Neural progenitor cell (in vitro differentiated cells): ENCODE data around the gene YY1AP1. TPM values are rescaled to one million over a fixed set of nuclear protein-coding genes. Genes with fewer than 3 reads are reported as not detected.

Experiments used
- DNase-seq: peaks from one replicate; pipeline ENCODE4 v3.0.0-alpha.2; 2016; ENCODE audit warnings: low spot score
- H2AFZ ChIP-seq: fragments of 200-600 bp; sonication (generic); replicated peaks from 2 replicates; pipeline ENCODE4 v1.6.1; 2016; ENCODE audit warnings: antibody characterized with exemption
- H3F3A ChIP-seq: fragments of 200-600 bp; sonication (generic); 2 replicates; pipeline ENCODE4 v1.6.1; 2016; ENCODE audit warnings: antibody characterized with exemption, low read depth
- H3K27ac ChIP-seq: fragments of 200-600 bp; sonication (generic); 2 replicates; pipeline ENCODE4 v1.5.1; 2016; ENCODE audit warnings: mild to moderate bottlenecking
- H3K27me3 ChIP-seq: fragments of 200-600 bp; sonication (generic); 2 replicates; pipeline ENCODE4 v1.6.1; 2016; ENCODE audit warnings: mild to moderate bottlenecking, moderate library complexity
- H3K36me3 ChIP-seq: fragments of 200-600 bp; sonication (generic); 2 replicates; pipeline ENCODE4 v1.5.1; 2016
- H3K4me1 ChIP-seq: fragments of 200-600 bp; sonication (generic); 2 replicates; pipeline ENCODE4 v1.6.1; 2016; ENCODE audit warnings: mixed run types
- H3K4me2 ChIP-seq: fragments of 200-600 bp; sonication (generic); 2 replicates; pipeline ENCODE4 v1.6.1; 2016
- H3K4me3 ChIP-seq: fragments of 200-600 bp; sonication (generic); 2 replicates; pipeline ENCODE4 v1.5.1; 2016
- H3K79me2 ChIP-seq: fragments of 200-600 bp; sonication (generic); 2 replicates; pipeline ENCODE4 v1.6.1; 2016; ENCODE audit warnings: low read depth
- H3K9ac ChIP-seq: fragments of 200-600 bp; sonication (generic); 2 replicates; pipeline ENCODE4 v1.6.1; 2016
- H3K9me3 ChIP-seq: fragments of 200-600 bp; sonication (generic); 2 replicates; pipeline ENCODE4 v1.5.1; 2016; ENCODE audit warnings: low read depth
- H4K20me1 ChIP-seq: fragments of 200-600 bp; sonication (generic); 2 replicates; pipeline ENCODE4 v1.6.1; 2016; ENCODE audit warnings: low read depth
- H3K27ac Mint-ChIP-seq: 3 replicates; pipeline ENCODE4 v1.8.0; 2021; ENCODE audit warnings: mixed read lengths
- H3K27me3 Mint-ChIP-seq: 2 replicates; pipeline ENCODE4 v1.8.0; 2022; ENCODE audit warnings: low read depth, mild to moderate bottlenecking, inconsistent platforms, moderate library complexity, mixed read lengths; ENCODE audit not compliant: insufficient read depth
- H3K36me3 Mint-ChIP-seq: 3 replicates; pipeline ENCODE4 v1.8.0; 2021; ENCODE audit warnings: mixed read lengths
- H3K4me1 Mint-ChIP-seq: 3 replicates; pipeline ENCODE4 v1.8.0; 2021; ENCODE audit warnings: mixed read lengths
- H3K4me3 Mint-ChIP-seq: 3 replicates; pipeline ENCODE4 v1.8.0; 2021; ENCODE audit warnings: mild to moderate bottlenecking, moderate library complexity, mixed read lengths
- H3K9me3 Mint-ChIP-seq: 3 replicates; pipeline ENCODE4 v1.8.0; 2020; ENCODE audit warnings: mixed read lengths
- EZH2 ChIP-seq: fragments of 200-600 bp; sonication (generic); IDR thresholded peaks from 2 replicates; pipeline ENCODE4 v1.6.1; 2017; ENCODE audit warnings: antibody characterized with exemption, mild to moderate bottlenecking, moderate library complexity
- EZH2phosphoT487 ChIP-seq: fragments of 200-600 bp; sonication (generic); IDR thresholded peaks from 2 replicates; pipeline ENCODE4 v1.6.1; 2017; ENCODE audit warnings: antibody characterized with exemption
- total RNA-seq: library from RNA; depleted of rRNA; stranded (reverse); fragments of >200 nt; gene quantifications from 2 replicates; pipeline ENCODE4 v1.2.3, GENCODE V29; 2015; ENCODE audit warnings: low replicate concordance
- TF ChIP-seq, protein P1 (sequence below): fragments of 200-600 bp; sonication (generic); IDR thresholded peaks from 2 replicates; pipeline ENCODE4 v1.5.1; 2017; ENCODE audit warnings: antibody characterized with exemption, mild to moderate bottlenecking

The YY1AP1 gene
- total RNA-seq, 1 donor from 2014 or later, result 42.7 TPM

DNA sequence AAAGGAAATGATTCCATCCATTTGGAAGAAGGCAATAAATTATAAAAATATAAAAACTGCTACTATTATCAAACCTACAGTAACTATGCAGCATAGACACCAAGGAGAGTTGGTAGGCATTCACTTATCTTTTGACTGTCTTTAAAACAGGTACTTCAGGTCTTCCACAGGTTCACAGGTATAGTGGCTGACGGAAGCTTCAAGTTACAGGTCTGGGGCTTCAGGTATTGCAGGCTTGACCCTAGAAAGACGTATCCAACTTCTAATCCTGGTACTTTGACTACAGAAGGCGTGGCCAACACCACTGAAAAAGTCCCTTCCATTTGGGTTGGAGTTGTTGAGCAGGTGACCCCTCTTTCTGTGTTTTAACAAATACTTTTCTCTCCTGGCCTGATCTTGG, 35.6 kb downstream of the YY1AP1 start:
- Histone ChIP-seq H3F3A (peaks cover 10% of the 10 kb centered on the region), H4K20me1 (no peaks in the 10 kb centered on the region), H3K79me2 (no peaks in the 10 kb centered on the region), H3K9ac (no peak overlapping the region), H3K4me1 (peaks cover 4% of the 10 kb centered on the region), H3K27ac (no peak overlapping the region), H3K4me2 (no peak overlapping the region), H3K9me3 (no peaks in the 10 kb centered on the region), H3K27me3 (no peaks in the 10 kb centered on the region), H3K4me3 (no peak overlapping the region), H3K36me3 (no peaks in the 10 kb centered on the region), H2AFZ (no peak overlapping the region)
- no peak overlapping the region for H3K4me3 Mint-ChIP-seq
- no peak for DNase-seq
- H3K27me3 Mint-ChIP-seq, result peaks cover 3% of the 10 kb centered on the region
- H3K4me1 Mint-ChIP-seq, result peaks cover 7% of the 10 kb centered on the region
- no peak for TF ChIP-seq EZH2
- no peak overlapping the region for H3K27ac Mint-ChIP-seq
- H3K36me3 Mint-ChIP-seq, result peaks cover 2% of the 10 kb centered on the region
- no peaks in the 10 kb centered on the region for H3K9me3 Mint-ChIP-seq

GRCh38 chr1:155651861-155652661, 36.5 kb downstream of the YY1AP1 start:
- H3K4me1 Mint-ChIP-seq, result peaks cover 7% of the 10 kb centered on the region
- Histone ChIP-seq H3K79me2 (no peaks in the 10 kb centered on the region), H3F3A (peaks cover 10% of the 10 kb centered on the region), H3K9ac (no peak overlapping the region), H3K9me3 (no peaks in the 10 kb centered on the region), H4K20me1 (no peaks in the 10 kb centered on the region), H2AFZ (no peak overlapping the region), H3K27me3 (no peaks in the 10 kb centered on the region), H3K4me3 (no peak overlapping the region), H3K36me3 (no peaks in the 10 kb centered on the region), H3K4me1 (peaks cover 4% of the 10 kb centered on the region), H3K27ac (no peak overlapping the region), H3K4me2 (no peak overlapping the region)
- H3K9me3 Mint-ChIP-seq, result no peaks in the 10 kb centered on the region
- no peak for DNase-seq
- peaks cover 3% of the 10 kb centered on the region for H3K27me3 Mint-ChIP-seq
- no peak overlapping the region for H3K4me3 Mint-ChIP-seq
- no peaks in the 10 kb centered on the region for H3K36me3 Mint-ChIP-seq
- no peak overlapping the region for H3K27ac Mint-ChIP-seq
- TF ChIP-seq, protein P1, sequence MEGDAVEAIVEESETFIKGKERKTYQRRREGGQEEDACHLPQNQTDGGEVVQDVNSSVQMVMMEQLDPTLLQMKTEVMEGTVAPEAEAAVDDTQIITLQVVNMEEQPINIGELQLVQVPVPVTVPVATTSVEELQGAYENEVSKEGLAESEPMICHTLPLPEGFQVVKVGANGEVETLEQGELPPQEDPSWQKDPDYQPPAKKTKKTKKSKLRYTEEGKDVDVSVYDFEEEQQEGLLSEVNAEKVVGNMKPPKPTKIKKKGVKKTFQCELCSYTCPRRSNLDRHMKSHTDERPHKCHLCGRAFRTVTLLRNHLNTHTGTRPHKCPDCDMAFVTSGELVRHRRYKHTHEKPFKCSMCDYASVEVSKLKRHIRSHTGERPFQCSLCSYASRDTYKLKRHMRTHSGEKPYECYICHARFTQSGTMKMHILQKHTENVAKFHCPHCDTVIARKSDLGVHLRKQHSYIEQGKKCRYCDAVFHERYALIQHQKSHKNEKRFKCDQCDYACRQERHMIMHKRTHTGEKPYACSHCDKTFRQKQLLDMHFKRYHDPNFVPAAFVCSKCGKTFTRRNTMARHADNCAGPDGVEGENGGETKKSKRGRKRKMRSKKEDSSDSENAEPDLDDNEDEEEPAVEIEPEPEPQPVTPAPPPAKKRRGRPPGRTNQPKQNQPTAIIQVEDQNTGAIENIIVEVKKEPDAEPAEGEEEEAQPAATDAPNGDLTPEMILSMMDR, result no peak
- TF ChIP-seq EZH2 (no peak), EZH2phosphoT487 (no peak)

DNA sequence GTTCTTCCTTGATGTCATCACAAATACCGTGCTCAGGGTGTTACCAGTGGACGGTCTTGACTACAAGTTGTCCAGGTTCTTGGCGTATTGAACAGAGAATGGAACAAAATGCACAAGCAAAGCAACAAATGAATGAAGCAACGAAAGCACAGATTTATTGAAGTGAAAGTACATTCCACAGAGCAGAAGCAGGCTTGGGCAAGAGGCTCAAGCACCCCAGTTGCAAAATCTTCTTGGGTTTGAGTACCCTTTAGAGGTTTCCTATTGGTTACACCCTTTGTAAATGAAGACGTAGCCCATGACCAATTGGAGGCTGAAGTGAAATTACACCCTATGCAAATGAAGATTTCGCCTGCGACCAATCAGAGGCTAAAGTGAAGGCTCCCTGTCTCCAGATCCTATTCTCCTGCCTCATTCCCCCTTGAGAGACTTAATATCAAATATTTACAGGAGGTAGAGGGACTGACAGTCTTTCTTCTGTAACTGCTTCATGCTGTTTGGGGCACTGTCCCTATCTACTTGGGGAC, 38.3 kb downstream of the YY1AP1 start:
- H3K4me3 Mint-ChIP-seq, result no peak overlapping the region
- TF ChIP-seq EZH2 (no peak), EZH2phosphoT487 (no peak)
- Histone ChIP-seq H3K4me1 (peaks cover 4% of the 10 kb centered on the region), H4K20me1 (no peaks in the 10 kb centered on the region), H3K79me2 (no peaks in the 10 kb centered on the region), H3K4me3 (no peak overlapping the region), H3K27me3 (no peaks in the 10 kb centered on the region), H3F3A (peaks cover 10% of the 10 kb centered on the region), H3K9me3 (no peaks in the 10 kb centered on the region), H3K27ac (no peak overlapping the region), H3K36me3 (no peaks in the 10 kb centered on the region), H3K9ac (no peak overlapping the region), H3K4me2 (no peak overlapping the region), H2AFZ (no peak overlapping the region)
- no peak overlapping the region for H3K27ac Mint-ChIP-seq
- no peak for DNase-seq
- no peaks in the 10 kb centered on the region for H3K9me3 Mint-ChIP-seq
- no peaks in the 10 kb centered on the region for H3K36me3 Mint-ChIP-seq
- peaks cover 10% of the 10 kb centered on the region for H3K4me1 Mint-ChIP-seq
- peaks cover 3% of the 10 kb centered on the region for H3K27me3 Mint-ChIP-seq

DNA sequence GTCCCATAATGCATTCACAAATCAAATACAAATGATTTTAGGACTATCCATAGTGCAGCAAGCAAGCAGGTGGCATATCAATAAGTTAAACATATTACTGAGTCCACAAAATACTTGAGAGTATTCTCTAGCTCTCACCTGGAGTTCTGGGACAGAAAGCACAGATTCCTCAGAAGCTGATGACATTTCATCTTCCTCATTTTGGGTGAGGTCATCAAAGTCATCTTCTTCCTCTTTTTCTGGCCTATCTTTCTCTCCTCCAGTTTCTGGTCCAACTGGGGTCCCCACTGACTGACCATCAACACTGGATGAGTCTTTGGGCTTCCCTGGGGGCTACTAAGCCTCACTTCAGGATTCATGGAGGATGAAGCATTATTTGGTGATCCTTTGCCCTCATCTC, 38.9 kb downstream of the YY1AP1 start:
- H3K4me1 Mint-ChIP-seq, result peaks cover 11% of the 10 kb centered on the region

More for the DNA sequence above, 38.9 kb downstream of the YY1AP1 start:
- H3K27ac Mint-ChIP-seq, result no peak overlapping the region
- peaks cover 3% of the 10 kb centered on the region for H3K27me3 Mint-ChIP-seq
- no peak for DNase-seq
- Histone ChIP-seq H3K9me3 (no peaks in the 10 kb centered on the region), H3K27ac (no peak overlapping the region), H3K9ac (no peak overlapping the region), H2AFZ (no peak overlapping the region), H3F3A (peaks cover 10% of the 10 kb centered on the region), H3K27me3 (no peaks in the 10 kb centered on the region), H3K4me2 (no peak overlapping the region), H3K4me3 (no peak overlapping the region), H4K20me1 (no peaks in the 10 kb centered on the region), H3K79me2 (no peaks in the 10 kb centered on the region), H3K36me3 (no peaks in the 10 kb centered on the region), H3K4me1 (peaks cover 4% of the 10 kb centered on the region)
- H3K9me3 Mint-ChIP-seq, result no peaks in the 10 kb centered on the region
- H3K4me3 Mint-ChIP-seq, result no peak overlapping the region
- H3K36me3 Mint-ChIP-seq, result no peaks in the 10 kb centered on the region
- TF ChIP-seq EZH2, result no peak
- TF ChIP-seq EZH2phosphoT487, result no peak
